H1 (cell line): ENCODE data around the gene GPR63. TPM values are rescaled to one million over a fixed set of nuclear protein-coding genes. Genes with fewer than 3 reads are reported as not detected.
A peak's percentile ranks its signal among the peaks of the same experiment; 100 is the strongest.
"Not testable (repeated sequence)": the region's sequence is repeated elsewhere in the genome, so short reads cannot be mapped to it uniquely, and the experiment has no call there.

Experiments
- CTCF ChIA-PET: fragments of 300-600 bp; sonication (Branson Sonifier 250); formaldehyde crosslinking; loops from one replicate; lab custom pipeline; 2021; ENCODE audit not compliant: partially characterized antibody; lab: Charles Lee
- POLR2A ChIA-PET: fragments of 300-600 bp; sonication (Branson Sonifier 250); formaldehyde crosslinking; loops from one replicate; lab custom pipeline; 2021; ENCODE audit warnings: inconsistent platforms; ENCODE audit not compliant: partially characterized antibody; lab: Charles Lee
- DNase-seq, 2 experiments: peaks; one replicate each; pipeline versions ENCODE4 v3.0.0 to v3.0.0-alpha.2; 2010 to 2022; ENCODE audit warnings: low spot score in 2 of 2, low read depth in 1 of 2, mixed read lengths in 1 of 2
- FAIRE-seq: peaks from 2 replicates; lab custom pipeline; 2011; peaks lifted over from hg19 to GRCh38; lab: Jason Lieb, UNC
- H2AFZ ChIP-seq: 2 replicates; pipeline ENCODE4 v1.8.1; 2012; ENCODE audit warnings: low read length, inconsistent platforms
- H2AK5ac ChIP-seq: 2 replicates; pipeline ENCODE4 v1.6.1; 2013; ENCODE audit warnings: low read depth, low read length
- H2BK120ac ChIP-seq: replicated peaks from 2 replicates; pipeline ENCODE3; 2013; ENCODE audit warnings: low read depth, low read length, inconsistent platforms
- H2BK12ac ChIP-seq: 2 replicates; pipeline ENCODE4 v1.6.1; 2013; ENCODE audit warnings: low read depth, low read length
- H2BK15ac ChIP-seq: 2 replicates; pipeline ENCODE4 v1.6.1; 2013; ENCODE audit warnings: low read length
- H2BK20ac ChIP-seq: 2 replicates; pipeline ENCODE4 v1.6.1; 2013; ENCODE audit warnings: low read length
- H2BK5ac ChIP-seq: 2 replicates; pipeline ENCODE4 v1.6.1; 2013; ENCODE audit warnings: low read depth, low read length
- H3K14ac ChIP-seq: 2 replicates; pipeline ENCODE4 v1.6.1; 2013; ENCODE audit warnings: inconsistent platforms; ENCODE audit not compliant: insufficient read length
- H3K18ac ChIP-seq: 2 replicates; pipeline ENCODE4 v1.6.1; 2013; ENCODE audit warnings: low read length; ENCODE audit errors: extremely low read depth
- H3K23ac ChIP-seq: 2 replicates; pipeline ENCODE4 v1.6.1; 2013; ENCODE audit warnings: inconsistent platforms; ENCODE audit not compliant: insufficient read length
- H3K23me2 ChIP-seq: 2 replicates; pipeline ENCODE4 v1.6.1; 2013; ENCODE audit warnings: low read depth, low read length
- H3K27ac ChIP-seq: 2 replicates; pipeline ENCODE4 v1.6.1; 2011; ENCODE audit warnings: low read depth, low read length, inconsistent platforms
- H3K27me3 ChIP-seq, 4 experiments: replicated peaks in 1 of 4; 1 replicate in 1 of 4; 2 replicates in 3 of 4; pipeline versions ENCODE4 v1.6.1 to v1.8.1; 2011 to 2013; ENCODE audit warnings: low read length in 3 of 4, mild to moderate bottlenecking in 3 of 4, inconsistent platforms in 2 of 4, mixed read lengths in 2 of 4, moderate library complexity in 1 of 4; ENCODE audit not compliant: control insufficient read depth in 3 of 4, insufficient read depth in 3 of 4; ENCODE audit errors: extremely low read depth in 1 of 4
- H3K36me3 ChIP-seq, 4 experiments: 2 replicates each; pipeline versions ENCODE4 v1.6.1 to v1.8.1; 2011 to 2013; ENCODE audit warnings: mild to moderate bottlenecking in 4 of 4, low read length in 3 of 4, moderate library complexity in 2 of 4, control low read depth in 1 of 4, inconsistent platforms in 1 of 4; ENCODE audit not compliant: insufficient read depth in 4 of 4, control insufficient read depth in 2 of 4
- H3K4ac ChIP-seq: replicated peaks from 2 replicates; pipeline ENCODE3; 2013; ENCODE audit warnings: low read length, low read depth, mixed read lengths, inconsistent platforms; ENCODE audit not compliant: insufficient read length
- H3K4me1 ChIP-seq, 4 experiments: replicated peaks in 1 of 4; 1 replicate in 1 of 4; 2 replicates in 3 of 4; pipeline versions ENCODE4 v1.6.1 to v1.8.1; 2011 to 2013; ENCODE audit warnings: low read length in 3 of 4, inconsistent platforms in 2 of 4, mixed read lengths in 1 of 4; ENCODE audit not compliant: insufficient read depth in 4 of 4, control insufficient read depth in 3 of 4
- H3K4me2 ChIP-seq, 2 experiments: 2 replicates each; pipeline versions ENCODE4 v1.6.1 to v1.8.1; 2011 to 2013; ENCODE audit warnings: low read depth in 2 of 2, low read length in 2 of 2, control low read depth in 1 of 2, inconsistent platforms in 1 of 2, mild to moderate bottlenecking in 1 of 2; ENCODE audit not compliant: insufficient read depth in 1 of 2
- H3K4me3 ChIP-seq, 4 experiments: fragments of 200-600, 300-600 bp in 1 of 4; sonication (generic), shearing (Covaris generic), sonication (Bioruptor Twin) in 1 of 4; 2 replicates each; pipeline versions ENCODE4 v1.5.1 to v1.8.1; 2011 to 2016; ENCODE audit warnings: low read length in 4 of 4, low read depth in 3 of 4, control low read depth in 2 of 4, inconsistent platforms in 2 of 4, mild to moderate bottlenecking in 2 of 4, mixed read lengths in 1 of 4, moderate library complexity in 1 of 4; ENCODE audit not compliant: insufficient read depth in 2 of 4; ENCODE audit errors: extremely low read depth in 1 of 4
- H3K56ac ChIP-seq: replicated peaks from 2 replicates; pipeline ENCODE3; 2013; ENCODE audit warnings: low read depth, mild to moderate bottlenecking, mixed read lengths, low read length, inconsistent platforms; ENCODE audit not compliant: insufficient read length
- H3K79me1 ChIP-seq: 2 replicates; pipeline ENCODE4 v1.6.1; 2013; ENCODE audit warnings: low read depth, low read length, control low read depth
- H3K79me2 ChIP-seq, 2 experiments: 2 replicates each; pipeline versions ENCODE4 v1.6.1 to v1.8.1; 2012 to 2013; ENCODE audit warnings: low read length in 2 of 2, mild to moderate bottlenecking in 2 of 2, inconsistent platforms in 1 of 2; ENCODE audit not compliant: insufficient read depth in 2 of 2, control insufficient read depth in 1 of 2
- H3K9ac ChIP-seq, 4 experiments: replicated peaks in 1 of 4; 1 replicate in 1 of 4; 2 replicates in 3 of 4; pipeline versions ENCODE4 v1.6.1 to v1.8.1; 2011 to 2013; ENCODE audit warnings: low read depth in 3 of 4, low read length in 3 of 4, control low read depth in 2 of 4, mild to moderate bottlenecking in 2 of 4, moderate library complexity in 2 of 4, inconsistent platforms in 1 of 4; ENCODE audit errors: extremely low read depth in 1 of 4
- H3K9me3 ChIP-seq, 2 experiments: 2 replicates each; pipeline versions ENCODE4 v1.6.1 to v1.8.1; 2012 to 2013; ENCODE audit warnings: mild to moderate bottlenecking in 2 of 2, moderate library complexity in 2 of 2, control low read depth in 1 of 2, inconsistent platforms in 1 of 2, low read depth in 1 of 2, low read length in 1 of 2, mixed read lengths in 1 of 2; ENCODE audit not compliant: insufficient read depth in 2 of 2
- H4K20me1 ChIP-seq, 2 experiments: replicated peaks in 1 of 2; 2 replicates each; pipeline versions ENCODE3 to v1.8.1; 2011 to 2013; ENCODE audit warnings: inconsistent platforms in 2 of 2, low read length in 2 of 2, mild to moderate bottlenecking in 1 of 2; ENCODE audit not compliant: insufficient read depth in 2 of 2, control insufficient read depth in 1 of 2
- H4K5ac ChIP-seq: 2 replicates; pipeline ENCODE4 v1.6.1; 2013; ENCODE audit warnings: low read length, low read depth, mixed read lengths, inconsistent platforms; ENCODE audit not compliant: insufficient read length
- H4K8ac ChIP-seq: 2 replicates; pipeline ENCODE4 v1.8.0; 2013; ENCODE audit warnings: mild to moderate bottlenecking, moderate library complexity, low read length, inconsistent platforms; ENCODE audit not compliant: insufficient read depth; ENCODE audit errors: extremely low read depth
- H4K91ac ChIP-seq: replicated peaks from 2 replicates; pipeline ENCODE3; 2013; ENCODE audit warnings: low read length, mixed read lengths, inconsistent platforms; ENCODE audit not compliant: insufficient read length
- EGR1 ChIP-seq: IDR thresholded peaks from 2 replicates; pipeline ENCODE4 v1.6.1; 2011; ENCODE audit warnings: low read depth, low read length, borderline replicate concordance
- SP2 ChIP-seq: IDR thresholded peaks from 2 replicates; pipeline ENCODE4 v1.6.1; 2012; ENCODE audit warnings: mild to moderate bottlenecking, low read length, inconsistent platforms
- ZNF274 ChIP-seq: IDR thresholded peaks from 2 replicates; pipeline ENCODE4 v1.7.0; 2012; ENCODE audit warnings: low read length, borderline replicate concordance; ENCODE audit errors: extremely low read depth
- WGBS, 2 experiments: shearing (Covaris generic) in 1 of 2; methylation state at CpG; one replicate each; pipeline versions ENCODE4 v1.1.6 to v1.1.7; 2013 to 2015; ENCODE audit warnings: low lambda C conversion rate in 2 of 2, mixed read lengths in 2 of 2, inconsistent platforms in 1 of 2, low coverage in 1 of 2, missing lambda C conversion rate in 1 of 2; ENCODE audit not compliant: insufficient replicate concordance in 2 of 2, insufficient coverage in 1 of 2, insufficient read length in 1 of 2; ENCODE audit errors: extremely low coverage in 1 of 2, missing lambda C conversion rate in 1 of 2; 5-methylcytosine and 5-hydroxymethylcytosine counted together
- polyA plus RNA-seq, 7 experiments: library from polyadenylated mRNA; depleted of rRNA in 3 of 7; stranded (reverse) in 5 of 7; unstranded in 2 of 7; fragments of >200 nt in 5 of 7; fragments of 200-250 nt in 2 of 7; gene quantifications; 1 replicate in 5 of 7; 2 replicates in 1 of 7; 4 replicates in 1 of 7; pipeline versions ENCODE4 v1.2.1 to v1.2.3, GENCODE V29; 2011 to 2013; ENCODE audit warnings: missing spikeins in 2 of 7, mixed read lengths in 2 of 7
- total RNA-seq: library from RNA; stranded (reverse); fragmentation: NEBNext Ultra II Directional; extraction: Animal tissue kit (Norgen Biotek cat#: 25700); gene quantifications from 2 replicates; pipeline ENCODE4 v1.2.1, GENCODE V29; 2021

The GPR63 gene
- total and polyA plus RNA-seq, 2 of the 8 experiments (the other 6 are each of a cell fraction or from before 2014, with no cell fraction given) = 6.1 to 11.6 TPM

GRCh38 chr6:96886519-96886918 lies 49.2 kb upstream of the GPR63 start (continued):
- TF ChIP-seq SP2 = no peak
- TF ChIP-seq EGR1 = no peak
- TF ChIP-seq ZNF274 = no peak

- not testable (repeated sequence) for H2BK12ac ChIP-seq, H3K36me3 ChIP-seq
Measured at GRCh38 chr6:96885187-96885631, 47.9 kb upstream of the GPR63 start.

More at GRCh38 chr6:96885187-96885631, 47.9 kb upstream of the GPR63 start:
- H3K4me2 ChIP-seq, H3K79me2 ChIP-seq, DNase-seq, H2BK120ac ChIP-seq, H4K91ac ChIP-seq, FAIRE-seq, H3K56ac ChIP-seq, H3K18ac ChIP-seq, H3K9me3 ChIP-seq, H3K14ac ChIP-seq, H2BK5ac ChIP-seq, H4K8ac ChIP-seq, H3K27me3 ChIP-seq, H3K9ac ChIP-seq, H3K79me1 ChIP-seq, H2BK15ac ChIP-seq, H3K4ac ChIP-seq, H4K20me1 ChIP-seq, H3K27ac ChIP-seq, H4K5ac ChIP-seq, H3K23ac ChIP-seq, H3K23me2 ChIP-seq, H2AK5ac ChIP-seq, H3K4me1 ChIP-seq, H3K4me3 ChIP-seq, H2BK20ac ChIP-seq: not testable (repeated sequence)
- CTCF ChIA-PET = interaction anchor here (2.0 kb wide), 1 partner anchor 13 kb away, joined by 8 read pairs; the partner anchor contains the start of gene NDUFAF4
- H2AFZ ChIP-seq = peak overlapping the region; percentile 26; the same call in 1 of the 2 replicates
- 86% methylated on average over 3 of the region's 5 CpGs; no CpG with 5 or more reads in 1 of the 2 experiments for WGBS, 2 experiments
- POLR2A ChIA-PET = interaction anchor here (2.7 kb wide), 1 partner anchor 12 kb away, joined by 17 read pairs; the partner anchor contains the start of gene NDUFAF4
